HEK293 (cell line): ENCODE measurements around the gene ZBTB44.

Source experiments
- GLIS2 ChIP-seq: fragments of 450-650 bp; formaldehyde crosslinking; IDR thresholded peaks from 2 replicates; pipeline ENCODE4 v1.5.1; 2016; ENCODE audit warnings: missing biosample characterization, missing genetic modification characterization
- KLF1 ChIP-seq: fragments of 450-650 bp; formaldehyde crosslinking; IDR thresholded peaks from 2 replicates; pipeline ENCODE4 v1.5.1; 2016; ENCODE audit warnings: missing biosample characterization, missing genetic modification characterization
- MEIS1 ChIP-seq: sonication (generic); formaldehyde crosslinking; IDR thresholded peaks from 2 replicates; pipeline ENCODE4 v1.8.1; 2022; ENCODE audit warnings: missing genetic modification reagents, mild to moderate bottlenecking, borderline replicate concordance
- MZF1 ChIP-seq: fragments of 450-650 bp; formaldehyde crosslinking; IDR thresholded peaks from 2 replicates; pipeline ENCODE4 v1.5.1; 2017; ENCODE audit warnings: missing biosample characterization, missing genetic modification characterization, borderline replicate concordance
- OVOL3 ChIP-seq: fragments of 450-650 bp; formaldehyde crosslinking; IDR thresholded peaks from 2 replicates; pipeline ENCODE4 v1.5.1; 2016; ENCODE audit warnings: missing biosample characterization, missing genetic modification characterization
- PRDM6 ChIP-seq: fragments of 450-650 bp; formaldehyde crosslinking; IDR thresholded peaks from 2 replicates; pipeline ENCODE4 v1.5.1; 2017; ENCODE audit warnings: missing biosample characterization, missing genetic modification characterization
- REPIN1 ChIP-seq: fragments of 450-650 bp; formaldehyde crosslinking; IDR thresholded peaks from 2 replicates; pipeline ENCODE4 v1.5.1; 2017; ENCODE audit warnings: missing biosample characterization, missing genetic modification characterization, low read depth
- SCRT1 ChIP-seq: fragments of 450-650 bp; formaldehyde crosslinking; IDR thresholded peaks from 2 replicates; pipeline ENCODE4 v1.5.1; 2016; ENCODE audit warnings: missing biosample characterization, missing genetic modification characterization, borderline replicate concordance
- SP7 ChIP-seq: fragments of 450-650 bp; formaldehyde crosslinking; IDR thresholded peaks from 2 replicates; pipeline ENCODE4 v1.5.1; 2016; ENCODE audit warnings: missing biosample characterization, missing genetic modification characterization
- YY2 ChIP-seq: fragments of 450-650 bp; formaldehyde crosslinking; IDR thresholded peaks from 2 replicates; pipeline ENCODE4 v1.5.1; 2016; ENCODE audit warnings: missing biosample characterization, missing genetic modification characterization
- ZBTB1 ChIP-seq: fragments of 450-650 bp; formaldehyde crosslinking; IDR thresholded peaks from 2 replicates; pipeline ENCODE4 v1.5.1; 2016; ENCODE audit warnings: missing biosample characterization, missing genetic modification characterization
- ZBTB26 ChIP-seq: fragments of 450-650 bp; formaldehyde crosslinking; optimal IDR thresholded peaks from 2 replicates; pipeline ENCODE3; 2016; ENCODE audit warnings: missing biosample characterization, mild to moderate bottlenecking, missing genetic modification characterization
- ZBTB48 ChIP-seq: fragments of 450-650 bp; formaldehyde crosslinking; IDR thresholded peaks from 2 replicates; pipeline ENCODE4 v1.5.1; 2016; ENCODE audit warnings: missing biosample characterization, missing genetic modification characterization
- ZNF132 ChIP-seq: fragments of 450-650 bp; formaldehyde crosslinking; IDR thresholded peaks from 2 replicates; pipeline ENCODE4 v1.5.1; 2017; ENCODE audit warnings: missing biosample characterization, missing genetic modification characterization, borderline replicate concordance
- ZNF133 ChIP-seq: fragments of 450-650 bp; formaldehyde crosslinking; IDR thresholded peaks from 2 replicates; pipeline ENCODE4 v1.5.1; 2016; ENCODE audit warnings: missing biosample characterization, missing genetic modification characterization
- ZNF148 ChIP-seq: fragments of 450-650 bp; formaldehyde crosslinking; IDR thresholded peaks from 2 replicates; pipeline ENCODE4 v1.5.0; 2017; ENCODE audit warnings: missing biosample characterization, missing genetic modification characterization, borderline replicate concordance
- ZNF24 ChIP-seq: fragments of 450-650 bp; formaldehyde crosslinking; IDR thresholded peaks from 2 replicates; pipeline ENCODE4 v1.5.1; 2016; ENCODE audit warnings: missing biosample characterization, missing genetic modification characterization
- ZNF248 ChIP-seq: fragments of 450-650 bp; formaldehyde crosslinking; IDR thresholded peaks from 2 replicates; pipeline ENCODE4 v1.5.1; 2017; ENCODE audit warnings: missing biosample characterization, missing genetic modification characterization
- ZNF335 ChIP-seq: fragments of 450-650 bp; formaldehyde crosslinking; conservative IDR thresholded peaks from 2 replicates; pipeline ENCODE4 v1.5.1; 2016; ENCODE audit warnings: missing biosample characterization, missing genetic modification characterization
- ZNF398 ChIP-seq: fragments of 450-650 bp; formaldehyde crosslinking; IDR thresholded peaks from 2 replicates; pipeline ENCODE4 v1.5.1; 2017; ENCODE audit warnings: missing biosample characterization, missing genetic modification characterization
- ZNF473 ChIP-seq: fragments of 450-650 bp; formaldehyde crosslinking; IDR thresholded peaks from 2 replicates; pipeline ENCODE4 v1.5.1; 2017; ENCODE audit warnings: missing biosample characterization, missing genetic modification characterization
- ZNF501 ChIP-seq: fragments of 450-650 bp; formaldehyde crosslinking; IDR thresholded peaks from 2 replicates; pipeline ENCODE4 v1.5.1; 2016; ENCODE audit warnings: missing biosample characterization, missing genetic modification characterization
- ZNF513 ChIP-seq: fragments of 450-650 bp; IDR thresholded peaks from 2 replicates; pipeline ENCODE4 v1.5.1; 2018; ENCODE audit warnings: missing biosample characterization, missing genetic modification characterization
- ZNF561 ChIP-seq: fragments of 450-650 bp; IDR thresholded peaks from 2 replicates; pipeline ENCODE4 v1.5.1; 2018; ENCODE audit warnings: missing biosample characterization, missing genetic modification characterization, borderline replicate concordance
- ZNF600 ChIP-seq: fragments of 450-650 bp; formaldehyde crosslinking; IDR thresholded peaks from 2 replicates; pipeline ENCODE4 v1.5.1; 2016; ENCODE audit warnings: missing biosample characterization, missing genetic modification characterization
- ZNF623 ChIP-seq: fragments of 450-650 bp; formaldehyde crosslinking; IDR thresholded peaks from 2 replicates; pipeline ENCODE4 v1.5.1; 2016; ENCODE audit warnings: missing biosample characterization, missing genetic modification characterization
- ZNF645 ChIP-seq: fragments of 450-650 bp; formaldehyde crosslinking; IDR thresholded peaks from 2 replicates; pipeline ENCODE4; 2016; ENCODE audit warnings: missing biosample characterization, missing genetic modification characterization
- ZNF777 ChIP-seq: fragments of 450-650 bp; formaldehyde crosslinking; IDR thresholded peaks from 2 replicates; pipeline ENCODE4 v1.5.1; 2017; ENCODE audit warnings: missing biosample characterization, missing genetic modification characterization, borderline replicate concordance
- ZNF830 ChIP-seq: fragments of 450-650 bp; IDR thresholded peaks from 2 replicates; pipeline ENCODE4 v1.5.0; 2018; ENCODE audit warnings: missing biosample characterization, missing genetic modification characterization, low read depth, mild to moderate bottlenecking, moderate library complexity
- ZSCAN16 ChIP-seq: fragments of 450-650 bp; formaldehyde crosslinking; IDR thresholded peaks from 2 replicates; pipeline ENCODE4 v1.5.1; 2016; ENCODE audit warnings: missing biosample characterization, missing genetic modification characterization
- ZXDB ChIP-seq: fragments of 450-650 bp; formaldehyde crosslinking; IDR thresholded peaks from 2 replicates; pipeline ENCODE4 v1.5.1; 2016; ENCODE audit warnings: missing biosample characterization, missing genetic modification characterization

The ZBTB44 gene

DNA sequence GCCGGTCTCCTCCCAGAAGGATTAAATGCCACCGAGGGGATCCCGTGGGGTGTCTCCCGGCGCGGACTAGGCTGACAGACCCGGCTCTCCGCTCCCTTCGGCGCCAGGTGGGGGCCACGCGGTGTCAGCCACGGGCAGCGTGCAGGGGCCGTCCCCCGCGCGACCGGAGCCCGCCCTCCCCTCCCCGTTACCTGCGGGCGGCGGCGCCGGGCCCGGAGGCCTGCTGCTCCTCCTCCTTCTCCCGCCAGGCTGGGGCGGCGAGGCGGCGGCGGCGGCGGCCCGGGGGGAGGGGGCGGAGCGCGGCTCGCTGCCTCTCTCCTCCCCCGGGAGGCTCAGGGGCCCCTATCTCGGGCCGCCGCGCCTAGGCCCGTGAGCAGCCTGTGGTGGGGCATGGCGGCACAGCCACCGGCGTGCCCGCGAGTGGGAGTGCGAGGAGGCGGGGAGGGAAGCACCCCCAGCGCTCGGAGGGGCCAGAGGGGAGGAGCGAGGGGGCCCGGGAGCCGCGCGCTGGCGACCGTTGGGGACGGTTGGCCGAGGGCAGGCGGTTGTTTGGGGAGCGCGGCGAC is 450 bp downstream of the ZBTB44 start (continued):
- no peak for TF ChIP-seq ZNF133 (tag by site-specific recombination)
- no peak for TF ChIP-seq ZNF24
- TF ChIP-seq ZNF473 (tag by site-specific recombination): no peak
- no peak for TF ChIP-seq ZNF132 (tag by site-specific recombination)
- TF ChIP-seq ZSCAN16 (tag by site-specific recombination): no peak
- TF ChIP-seq ZNF623 (tag by site-specific recombination): no peak
- TF ChIP-seq SCRT1 (tag by site-specific recombination): no peak
- TF ChIP-seq ZNF645 (tag by site-specific recombination): no peak
- TF ChIP-seq ZNF335: 0 out of 2 replicates have a peak, but pooled peaks have one; percentile 1
- no peak for TF ChIP-seq ZNF830 (tag by site-specific recombination)
- TF ChIP-seq ZXDB (tag by site-specific recombination): no peak
- no peak for TF ChIP-seq ZBTB1 (tag by site-specific recombination)
- TF ChIP-seq ZNF248 (tag by site-specific recombination): no peak
- no peak for TF ChIP-seq KLF1 (tag by site-specific recombination)
- no peak for TF ChIP-seq SP7 (tag by site-specific recombination)
- no peak for TF ChIP-seq ZBTB48
- no peak for TF ChIP-seq MEIS1 (CRISPR knock-in tag)
- TF ChIP-seq ZNF513 (tag by site-specific recombination): no peak
- peak; percentile 58 for TF ChIP-seq ZBTB26 (tag by site-specific recombination)
- no peak for TF ChIP-seq YY2
- no peak for TF ChIP-seq ZNF561 (tag by site-specific recombination)
- no peak for TF ChIP-seq ZNF777 (tag by site-specific recombination)
- peak; percentile 76 for TF ChIP-seq GLIS2 (tag by site-specific recombination)
- TF ChIP-seq OVOL3 (tag by site-specific recombination): no peak
- no peak for TF ChIP-seq PRDM6 (tag by site-specific recombination)
- TF ChIP-seq ZNF501 (tag by site-specific recombination): no peak
- TF ChIP-seq ZNF148 (tag by site-specific recombination): no peak
- TF ChIP-seq MZF1 (tag by site-specific recombination): peak; percentile 68
- peak; percentile 85 for TF ChIP-seq ZNF398 (tag by site-specific recombination)
- TF ChIP-seq REPIN1: no peak
- TF ChIP-seq ZNF600 (tag by site-specific recombination): no peak
